ENCODE results near the gene SUCLG2.

DNA sequence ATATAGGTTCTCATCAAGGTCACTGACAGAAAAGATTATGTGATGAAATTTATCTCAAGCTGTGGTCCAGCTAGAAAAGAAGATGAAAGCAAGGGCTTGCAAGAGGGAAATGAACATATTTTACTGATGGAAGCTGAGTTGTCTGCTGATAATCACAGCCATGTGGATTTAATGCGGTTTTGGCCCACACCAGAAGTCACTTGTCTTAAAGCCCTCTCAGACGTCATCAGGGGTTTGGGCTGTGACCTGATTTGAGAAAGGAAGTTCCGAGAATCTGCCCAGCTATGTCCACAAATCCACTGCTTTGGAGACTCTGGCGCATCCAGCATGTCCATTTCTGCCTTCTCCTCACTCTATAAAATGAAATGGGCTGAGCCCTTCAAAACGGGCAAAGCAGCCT is 278.4 kb downstream of the SUCLG2 start:
- TF ChIP-seq POLR2AphosphoS5 (IDR thresholded peaks at IDR 0.05; ENCODE audit: low read depth, low read length): no peak
- TF ChIP-seq POLR2A (IDR thresholded peaks at IDR 0.05; ENCODE audit: low read depth, low read length): no peak

Data from GM12892 (cell line).